GM12801 (cell line): ENCODE data around the gene DDX59.

Source experiments
- CTCF ChIP-seq: IDR thresholded peaks from one replicate; pipeline ENCODE4 v1.5.1; 2011; ENCODE audit warnings: control low read depth; ENCODE audit not compliant: insufficient read length; ENCODE audit errors: extremely low read depth

The DDX59 gene

GRCh38 chr1:200653022-200653462 is 16.7 kb downstream of the DDX59 start:
- no peak for TF ChIP-seq CTCF

- no peak for TF ChIP-seq CTCF
These were observed 17.3 kb downstream of the DDX59 start for GRCh38 chr1:200652378-200652777.

- TF ChIP-seq CTCF, result no peak
These were observed 23.2 kb downstream of the DDX59 start for GRCh38 chr1:200646515-200646914.

GRCh38 chr1:200644021-200644420 is 25.7 kb downstream of the DDX59 start:
- no peak for TF ChIP-seq CTCF

- no peak for TF ChIP-seq CTCF
These were observed 27.2 kb downstream of the DDX59 start for GRCh38 chr1:200642481-200642880.

GRCh38 chr1:200640963-200641401 is 28.7 kb downstream of the DDX59 start:
- TF ChIP-seq CTCF, result no peak

- no peak for TF ChIP-seq CTCF
These were observed 29.2 kb downstream of the DDX59 start for GRCh38 chr1:200640373-200640962.

- TF ChIP-seq CTCF, result no peak
These were observed 31.6 kb downstream of the DDX59 start for GRCh38 chr1:200638073-200638472.
